Skin epidermis (tissue), 12 donors: Measurements from ENCODE around the gene MFAP1.
A peak's percentile ranks its signal among the peaks of the same experiment; 100 is the strongest.
"Not testable (repeated sequence)": the region's sequence is repeated elsewhere in the genome, so short reads cannot be mapped to it uniquely, and the experiment has no call there.

Experiments used
- H3K27ac ChIP-seq, 21 experiments: fragments of 200-600 bp; sonication (generic) in 11 of 21; one replicate each; pipeline ENCODE4 v1.5.0; 2020; ENCODE audit warnings: mild to moderate bottlenecking in 3 of 21, inconsistent platforms in 2 of 21, moderate library complexity in 2 of 21
- H3K4me3 ChIP-seq, 7 experiments: fragments of 200-600 bp; sonication (generic) in 2 of 7; one replicate each; pipeline ENCODE4 v1.5.0; 2020; ENCODE audit warnings: inconsistent platforms in 2 of 7, mild to moderate bottlenecking in 2 of 7, moderate library complexity in 1 of 7

The MFAP1 gene

GRCh38 chr15:43826029-43826507 lies 1.6 kb upstream of the MFAP1 start:
- Histone ChIP-seq H3K4me3 (peak overlapping the region; percentile 37 to 54 (median 50)), H3K27ac (peak overlapping the region in 18 of 21 experiments; percentile 10 to 86 (median 76))

DNA sequence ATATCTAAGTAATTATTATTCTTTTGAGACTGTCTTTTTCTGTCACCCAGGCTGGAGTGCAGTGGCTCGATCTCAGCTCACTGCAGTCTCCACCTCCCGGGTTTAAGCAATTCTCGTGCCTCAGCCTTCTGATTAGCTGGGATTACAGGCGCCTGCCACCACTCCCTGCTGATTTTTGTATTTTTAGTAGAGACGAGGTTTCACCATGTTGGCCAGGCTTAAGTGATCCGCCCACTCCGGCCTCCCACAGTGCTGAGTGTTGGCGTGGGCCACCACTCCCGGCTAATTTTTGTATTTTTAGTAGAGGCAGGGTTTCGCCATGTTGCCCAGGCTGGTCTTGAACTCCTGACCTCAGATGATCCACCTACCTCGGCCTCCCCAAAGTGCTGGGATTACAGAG lies 815 bp upstream of the MFAP1 start:
- H3K27ac ChIP-seq, H3K4me3 ChIP-seq: not testable (repeated sequence)

DNA sequence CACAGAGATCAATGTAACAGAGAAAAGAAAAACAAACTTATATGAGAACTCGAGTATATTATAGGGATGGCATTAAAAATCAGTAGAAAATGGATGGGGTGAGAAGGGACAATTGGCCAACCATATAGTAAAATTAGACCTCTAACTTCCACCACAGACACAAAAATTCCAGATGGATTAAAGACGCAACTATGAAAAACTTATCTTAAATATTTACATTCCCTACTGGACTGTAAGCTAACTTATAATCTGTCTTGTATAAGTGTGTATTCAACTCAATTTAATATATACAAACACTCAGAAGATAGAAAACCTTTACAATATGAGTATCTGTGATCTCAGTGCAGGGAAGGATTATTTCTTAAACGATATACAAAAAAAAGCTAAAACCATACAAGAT lies 3.0 kb downstream of the MFAP1 start:
- Histone ChIP-seq H3K27ac (no peak overlapping the region), H3K4me3 (no peak overlapping the region)

- not testable (repeated sequence) for H3K27ac ChIP-seq, H3K4me3 ChIP-seq
Measured at GRCh38 chr15:43815064-43815463, 9.4 kb downstream of the MFAP1 start.

DNA sequence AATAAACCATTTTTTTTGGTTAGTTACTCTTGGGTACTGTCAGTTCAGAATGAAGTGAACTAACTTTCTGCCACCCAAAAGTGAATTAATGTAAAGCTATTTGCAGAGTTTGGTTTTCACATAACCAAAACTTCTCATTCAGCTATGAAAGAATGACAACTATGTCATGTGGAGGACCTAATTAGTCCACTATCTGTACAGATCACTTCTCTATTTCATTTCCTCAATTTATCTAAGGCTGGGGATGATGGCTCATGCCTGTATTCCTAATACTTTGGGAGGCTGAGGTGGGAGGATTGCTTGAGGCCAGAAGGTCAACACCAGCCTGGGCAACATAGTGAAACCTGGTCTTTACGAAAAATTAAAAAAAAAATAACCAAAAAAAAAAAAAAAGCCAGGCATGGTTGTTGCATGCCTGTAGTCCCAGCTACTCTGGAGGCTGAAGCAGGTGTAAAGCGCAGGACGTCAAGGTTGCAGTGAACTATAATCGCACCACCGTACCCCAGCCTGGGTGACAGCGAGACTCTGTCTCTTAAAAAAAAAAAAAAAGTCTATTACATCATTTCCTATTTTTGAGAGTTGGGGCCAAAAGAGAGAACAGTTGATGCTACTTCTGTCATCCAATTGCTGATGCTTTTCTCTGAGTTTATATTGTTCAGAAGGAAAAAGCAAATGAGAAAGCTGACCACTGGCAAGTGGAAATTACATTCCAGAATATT lies 15.4 kb downstream of the MFAP1 start:
- H3K27ac ChIP-seq = peak overlapping the region in 1 of 21 experiments; percentile 12
- H3K4me3 ChIP-seq = no peak overlapping the region

DNA sequence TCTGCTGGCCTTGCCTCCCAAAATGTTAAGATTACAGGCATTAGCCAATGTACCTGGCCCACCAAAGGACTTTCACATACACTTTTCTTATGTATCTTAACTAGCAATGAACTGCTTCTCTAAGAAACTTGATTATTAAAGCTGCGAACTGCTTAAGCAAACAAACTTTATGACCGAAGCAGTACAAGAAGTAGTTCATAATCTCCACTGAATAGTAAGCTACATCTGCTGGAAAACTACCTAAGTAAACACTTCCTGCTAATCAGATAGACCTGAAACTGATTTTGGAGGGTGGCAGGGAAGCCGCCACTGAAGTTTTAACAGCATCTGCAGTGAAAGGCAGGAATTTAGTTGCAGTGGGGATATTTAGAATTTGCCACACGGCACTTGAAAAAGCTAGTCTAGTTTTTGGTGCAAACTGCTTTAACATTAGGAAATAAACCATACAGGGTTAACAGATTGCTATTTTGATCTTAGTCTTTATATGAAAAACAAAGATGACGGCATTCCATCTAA lies 16.0 kb downstream of the MFAP1 start:
- Histone ChIP-seq H3K4me3 (no peak overlapping the region), H3K27ac (peak overlapping the region in 1 of 21 experiments; percentile 12)

DNA sequence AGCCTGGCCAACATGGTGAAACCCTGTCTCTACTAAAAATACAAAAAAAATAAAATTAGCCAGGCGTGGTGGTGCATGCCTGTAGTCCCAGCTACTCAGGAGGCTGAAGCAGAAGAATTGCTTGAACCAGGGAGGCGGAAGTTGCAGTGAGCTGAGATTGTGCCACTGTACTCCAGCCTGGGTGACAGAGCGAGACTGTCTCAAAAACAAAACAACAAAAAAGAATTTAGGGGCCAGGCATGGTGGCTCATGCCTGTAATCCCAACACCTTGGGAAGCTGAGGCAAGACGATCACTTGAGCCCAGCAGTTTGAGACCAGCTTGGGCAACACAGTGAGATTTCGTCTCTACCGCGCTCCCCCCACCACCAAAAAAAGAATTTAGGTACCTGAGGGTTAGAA lies 21.8 kb downstream of the MFAP1 start:
- H3K4me3 ChIP-seq, H3K27ac ChIP-seq: not testable (repeated sequence)

DNA sequence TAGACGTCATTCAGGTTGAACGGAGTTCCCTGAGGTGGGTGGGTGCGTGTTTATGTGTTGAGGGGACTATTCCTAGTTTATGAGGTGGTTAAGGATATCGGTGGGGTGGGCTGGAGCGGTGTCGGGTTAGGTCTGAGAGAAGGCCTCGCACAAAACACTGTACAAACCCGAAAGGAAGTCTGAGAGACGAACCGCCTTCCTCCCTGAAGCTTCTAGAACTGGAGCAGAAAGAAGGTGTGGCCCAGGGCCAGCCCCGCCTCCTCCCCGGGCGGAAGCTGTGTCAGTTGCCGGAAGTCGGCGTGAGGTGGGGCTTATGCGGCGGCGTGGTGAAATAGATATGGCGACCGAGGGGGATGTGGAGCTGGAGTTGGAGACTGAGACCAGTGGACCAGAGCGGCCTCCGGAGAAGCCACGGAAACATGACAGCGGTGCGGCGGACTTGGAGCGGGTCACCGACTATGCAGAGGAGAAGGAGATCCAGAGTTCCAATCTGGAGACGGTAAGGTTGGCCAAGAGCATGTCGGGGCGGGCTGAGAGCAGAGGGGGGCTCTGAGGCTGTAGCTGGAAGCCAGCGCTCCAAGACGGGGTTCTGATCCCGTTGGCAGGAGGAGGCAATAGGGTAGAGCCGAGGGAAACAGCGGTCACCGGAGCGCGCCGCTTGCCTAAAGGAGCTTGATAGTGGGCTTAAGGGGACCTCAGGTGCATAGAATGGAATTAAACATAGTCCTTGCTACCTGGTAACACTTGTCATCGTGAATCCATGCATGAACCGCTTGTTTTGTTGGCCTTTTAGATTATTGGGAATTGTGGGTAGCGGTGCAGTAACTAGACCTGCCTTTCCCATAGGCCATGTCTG lies 24.0 kb downstream of the MFAP1 start, which contains the start of gene HYPK:
TSS of gene HYPK (plus strand) at position 314 of the 856 bp plus-strand sequence. CDS start at position 338, 24 bp downstream.
- peak within 1 kb of the TSS; percentile 65 to 97 (median 82) for H3K4me3 ChIP-seq
- peak within 1 kb of the TSS; percentile 70 to 95 (median 86) for H3K27ac ChIP-seq

DNA sequence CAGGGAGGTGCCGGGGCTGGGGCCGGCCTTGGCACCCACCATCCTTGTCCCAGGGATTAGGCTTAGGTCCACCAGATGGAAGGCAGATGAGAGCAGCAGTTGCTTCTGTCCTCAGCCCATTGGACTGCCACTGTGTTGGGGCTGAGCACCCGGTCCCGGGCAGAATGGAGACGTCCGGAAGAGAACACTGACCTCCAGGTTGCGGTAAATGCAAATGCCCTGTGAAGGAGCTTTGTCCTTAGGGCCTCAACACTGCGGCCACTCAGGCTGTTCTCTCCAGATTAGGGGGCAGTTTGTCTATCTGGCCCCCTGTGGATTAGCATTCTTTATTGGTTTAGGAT lies 24.6 kb downstream of the MFAP1 start, which contains the start of gene SERINC4:
TSS of gene SERINC4 (minus strand) at position 276 of the 341 bp plus-strand sequence. CDS start at position 42, 234 bp downstream.
- Histone ChIP-seq H3K4me3 (peak within 1 kb of the TSS; percentile 65 to 97 (median 82)), H3K27ac (peak within 1 kb of the TSS; percentile 70 to 95 (median 86))

DNA sequence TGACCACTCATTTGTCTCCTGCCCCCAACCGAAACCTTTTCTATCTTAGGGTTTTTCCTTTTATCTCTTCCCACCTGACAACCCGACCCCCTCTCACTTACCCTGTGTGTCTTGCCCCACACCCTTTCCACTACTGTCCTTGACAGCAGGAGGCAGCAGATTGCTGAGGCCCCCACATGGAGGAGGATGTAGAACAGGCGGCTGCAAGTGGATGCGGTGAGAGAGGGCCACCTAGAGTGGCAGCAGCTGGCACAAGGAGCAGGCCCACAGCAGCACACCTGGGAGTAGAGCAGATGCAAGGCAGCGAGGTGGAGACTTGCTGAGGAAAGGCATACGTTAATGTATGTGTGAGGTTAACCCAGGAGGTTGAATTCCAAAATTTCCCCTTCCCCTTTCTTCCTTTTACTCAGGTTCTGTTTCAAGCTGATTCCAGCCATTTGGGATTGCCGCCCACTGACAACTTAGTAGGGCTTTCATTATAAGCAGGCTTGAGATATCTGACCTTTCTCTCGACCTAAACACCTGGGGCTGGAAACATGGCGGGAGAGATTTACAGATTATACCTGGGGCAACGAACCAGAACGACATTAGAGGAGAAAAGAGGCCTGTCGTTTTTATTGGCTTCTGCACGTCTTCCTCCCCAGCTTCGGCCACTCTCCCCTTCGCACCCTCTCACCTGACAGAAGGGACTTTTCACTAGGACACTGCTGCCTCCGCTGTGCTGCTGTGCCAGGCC lies 25.1 kb downstream of the MFAP1 start:
- no peak overlapping the region for H3K4me3 ChIP-seq

DNA sequence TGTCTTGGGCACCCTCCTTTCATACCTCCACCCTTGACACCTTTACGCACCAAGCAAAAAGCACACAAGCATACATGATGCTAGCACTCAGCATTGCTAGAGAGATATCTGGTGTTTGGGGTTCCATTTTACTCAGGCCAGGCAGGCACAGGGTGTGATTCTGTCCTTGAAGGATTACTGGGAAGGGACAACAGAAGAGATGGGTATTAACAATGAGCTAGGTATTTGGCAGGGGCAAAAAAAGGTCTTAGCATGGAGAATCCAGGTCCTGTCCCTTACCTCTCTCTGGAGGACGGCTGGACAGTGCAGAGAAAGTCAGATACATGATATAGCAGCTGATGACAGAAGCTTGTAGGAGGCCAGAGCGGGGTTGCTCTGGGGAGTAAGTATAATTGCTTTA lies 27.9 kb downstream of the MFAP1 start:
- no peak overlapping the region for H3K27ac ChIP-seq
- no peak overlapping the region for H3K4me3 ChIP-seq

More for the DNA sequence above, 25.1 kb downstream of the MFAP1 start:
- H3K27ac ChIP-seq = peak overlapping the region in 19 of 21 experiments; percentile 31 to 95 (median 87)

GRCh38 chr15:43795997-43796396 lies 28.5 kb downstream of the MFAP1 start:
- H3K4me3 ChIP-seq = no peak overlapping the region
- no peak overlapping the region for H3K27ac ChIP-seq

- peak overlapping the region in 3 of 21 experiments; percentile 16 to 100 (median 26) for H3K27ac ChIP-seq
Measured at GRCh38 chr15:43795197-43795596, 29.3 kb downstream of the MFAP1 start.

GRCh38 chr15:43794269-43795037 lies 30.0 kb downstream of the MFAP1 start:
- H3K27ac ChIP-seq = peak overlapping the region in 6 of 21 experiments; percentile 28 to 100 (median 98)
- no peak overlapping the region for H3K4me3 ChIP-seq

More at GRCh38 chr15:43795197-43795596, 29.3 kb downstream of the MFAP1 start:
- no peak overlapping the region for H3K4me3 ChIP-seq

DNA sequence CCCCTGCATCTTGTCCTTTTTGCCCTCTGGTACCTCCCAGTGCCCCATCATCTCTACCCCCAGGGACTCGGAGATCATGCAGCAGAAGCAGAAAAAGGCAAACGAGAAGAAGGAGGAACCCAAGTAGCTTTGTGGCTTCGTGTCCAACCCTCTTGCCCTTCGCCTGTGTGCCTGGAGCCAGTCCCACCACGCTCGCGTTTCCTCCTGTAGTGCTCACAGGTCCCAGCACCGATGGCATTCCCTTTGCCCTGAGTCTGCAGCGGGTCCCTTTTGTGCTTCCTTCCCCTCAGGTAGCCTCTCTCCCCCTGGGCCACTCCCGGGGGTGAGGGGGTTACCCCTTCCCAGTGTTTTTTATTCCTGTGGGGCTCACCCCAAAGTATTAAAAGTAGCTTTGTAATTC lies 30.8 kb downstream of the MFAP1 start:
- H3K4me3 ChIP-seq = peak overlapping the region; percentile 76 to 97 (median 88)
- H3K27ac ChIP-seq = peak overlapping the region in 19 of 21 experiments; percentile 6 to 100 (median 98)

- Histone ChIP-seq H3K27ac (peak overlapping the region; percentile 90 to 100 (median 98)), H3K4me3 (peak overlapping the region; percentile 76 to 97 (median 88))
Measured at GRCh38 chr15:43792761-43793476, 31.6 kb downstream of the MFAP1 start.

GRCh38 chr15:43791993-43792760 lies 32.3 kb downstream of the MFAP1 start, which contains the start of gene SERF2:
TSS of gene SERF2 (plus strand) at chr15:43792320. CDS start at chr15:43792377, 57 bp downstream.
- Histone ChIP-seq H3K27ac (peak within 1 kb of the TSS; percentile 90 to 100 (median 98)), H3K4me3 (peak within 1 kb of the TSS; percentile 76 to 97 (median 88))
